GM18861 (cell line): ENCODE measurements around the gene SLC17A4.

ENCODE experiments used
- ATAC-seq: cut with Tn5 transposase; IDR thresholded peaks from one replicate; pipeline ENCODE4 v1.9.1; 2021; ENCODE audit not compliant: unreplicated experiment

Gene SLC17A4

GRCh38 chr6:25801436-25801835 lies 46.9 kb downstream of the SLC17A4 start:
- no peak for ATAC-seq

- ATAC-seq = no peak
Measured at GRCh38 chr6:25804804-25805203, 50.3 kb downstream of the SLC17A4 start.

GRCh38 chr6:25815194-25815593 lies 60.7 kb downstream of the SLC17A4 start:
- no peak for ATAC-seq

GRCh38 chr6:25816252-25816651 lies 61.7 kb downstream of the SLC17A4 start:
- ATAC-seq = no peak

GRCh38 chr6:25821341-25821740 lies 66.8 kb downstream of the SLC17A4 start:
- ATAC-seq = no peak

GRCh38 chr6:25829375-25829774 lies 74.8 kb downstream of the SLC17A4 start:
- ATAC-seq = no peak

- ATAC-seq = no peak
Measured at GRCh38 chr6:25830458-25830857, 75.9 kb downstream of the SLC17A4 start.
